Measurements from ENCODE around the gene PPM1D. TPM values are rescaled to one million over a fixed set of nuclear protein-coding genes. Genes with fewer than 3 reads are reported as not detected.
A peak's percentile ranks its signal among the peaks of the same experiment; 100 is the strongest.

Gene PPM1D
- total and polyA plus RNA-seq, 4 donors = 4.4 to 27.8 (median 12.4) TPM

DNA sequence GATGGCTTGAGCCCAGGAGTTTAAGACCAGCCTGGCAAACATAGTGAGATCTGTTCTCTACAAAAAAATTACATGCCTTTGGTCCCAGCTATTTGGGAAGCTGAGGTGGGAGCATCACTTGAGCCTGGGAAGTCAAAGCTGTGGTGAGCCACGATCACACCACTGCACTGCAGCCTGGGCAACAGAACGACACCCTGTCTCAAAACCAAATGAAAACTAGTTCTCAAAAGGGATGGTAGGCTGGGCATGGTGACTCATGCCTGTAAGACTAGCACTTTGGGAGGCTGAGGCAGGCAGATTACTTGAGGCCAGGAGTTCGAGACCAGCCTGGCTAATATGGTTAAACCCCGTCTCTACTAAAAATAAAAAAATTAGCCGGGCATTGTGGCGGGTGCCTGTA lies 31.1 kb downstream of the PPM1D start:
- no peaks in the 10 kb centered on the region for H3K9me3 ChIP-seq (ENCODE audit: control insufficient read depth in 4 of 4, insufficient read depth in 3 of 4, low read length in 3 of 4)
- H3K9ac ChIP-seq (ENCODE audit: insufficient read depth in 1 of 2, low read length in 2 of 2) = no peak overlapping the region
- no peak for DNase-seq
- H3K4me3 ChIP-seq = no peak overlapping the region
- H3K4me1 ChIP-seq (ENCODE audit: control insufficient read depth in 5 of 5, insufficient read depth in 5 of 5, low read length in 5 of 5) = peaks cover 0 to 3% (median 0%) of the 10 kb centered on the region in 5 donors
- TF ChIP-seq CTCF (IDR thresholded peaks at IDR 0.05; ENCODE audit: control extremely low read depth, extremely low read depth) = no peak
- WGBS, 2 donors = 90% methylated on average over 6 of the region's 6 CpGs
- no peaks in the 10 kb centered on the region for H3K27me3 ChIP-seq (ENCODE audit: control insufficient read depth in 3 of 3, insufficient read depth in 3 of 3, low read length in 2 of 3)
- ATAC-seq (ENCODE audit: insufficient read depth, low FRiP score) = no peak
- H3K36me3 ChIP-seq (ENCODE audit: control insufficient read depth in 4 of 4, insufficient read depth in 4 of 4, low read length in 4 of 4) = peaks cover 5 to 28% (median 11%) of the 10 kb centered on the region in 4 donors
- no peak overlapping the region for H3K27ac ChIP-seq (ENCODE audit: low read depth in 1 of 2, low read length in 1 of 2)

DNA sequence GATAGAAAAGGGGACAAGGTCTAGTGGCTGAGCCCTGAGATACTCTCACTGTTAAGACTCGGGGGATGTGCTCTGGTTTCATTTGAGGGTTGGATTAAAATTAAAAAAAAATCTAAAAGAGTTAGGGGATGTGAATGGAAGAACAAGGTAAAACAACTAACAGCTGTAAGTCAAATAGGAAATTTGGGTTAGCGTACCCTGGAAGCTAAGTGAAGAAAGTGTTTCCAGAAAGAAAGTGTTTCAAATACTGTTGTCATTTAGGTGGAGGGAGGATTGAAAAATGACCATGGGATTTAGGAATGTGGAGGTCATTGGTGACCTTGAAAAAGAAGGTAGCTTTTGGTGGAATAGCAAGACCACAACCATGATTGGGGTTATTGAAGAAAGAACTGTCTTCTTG lies 37.7 kb downstream of the PPM1D start:
- Histone ChIP-seq H3K9me3 (ENCODE audit: control insufficient read depth in 4 of 4, insufficient read depth in 3 of 4, low read length in 3 of 4) (no peaks in the 10 kb centered on the region), H3K4me3 (no peak overlapping the region), H3K36me3 (ENCODE audit: control insufficient read depth in 4 of 4, insufficient read depth in 4 of 4, low read length in 4 of 4) (peaks cover 6 to 20% (median 13%) of the 10 kb centered on the region in 4 donors), H3K27me3 (ENCODE audit: control insufficient read depth in 3 of 3, insufficient read depth in 3 of 3, low read length in 2 of 3) (no peaks in the 10 kb centered on the region), H3K4me1 (ENCODE audit: control insufficient read depth in 5 of 5, insufficient read depth in 5 of 5, low read length in 5 of 5) (peaks cover 0 to 6% (median 0%) of the 10 kb centered on the region in 5 donors), H3K9ac (ENCODE audit: insufficient read depth in 1 of 2, low read length in 2 of 2) (no peak overlapping the region), H3K27ac (ENCODE audit: low read depth in 1 of 2, low read length in 1 of 2) (no peak overlapping the region)
- 93 to 99% methylated on average over 2 of the region's 2 CpGs for WGBS, 2 donors
- DNase-seq = no peak
- no peak for ATAC-seq (ENCODE audit: insufficient read depth, low FRiP score)
- TF ChIP-seq CTCF (IDR thresholded peaks at IDR 0.05; ENCODE audit: control extremely low read depth, extremely low read depth) = no peak

- Histone ChIP-seq H3K4me1 (ENCODE audit: control insufficient read depth in 5 of 5, insufficient read depth in 5 of 5, low read length in 5 of 5) (peaks cover 0 to 6% (median 0%) of the 10 kb centered on the region in 5 donors), H3K36me3 (ENCODE audit: control insufficient read depth in 4 of 4, insufficient read depth in 4 of 4, low read length in 4 of 4) (peaks cover 8 to 22% (median 12%) of the 10 kb centered on the region in 4 donors), H3K4me3 (no peak overlapping the region), H3K27me3 (ENCODE audit: control insufficient read depth in 3 of 3, insufficient read depth in 3 of 3, low read length in 2 of 3) (no peaks in the 10 kb centered on the region), H3K9ac (ENCODE audit: insufficient read depth in 1 of 2, low read length in 2 of 2) (no peak overlapping the region), H3K27ac (ENCODE audit: low read depth in 1 of 2, low read length in 1 of 2) (no peak overlapping the region), H3K9me3 (ENCODE audit: control insufficient read depth in 4 of 4, insufficient read depth in 3 of 4, low read length in 3 of 4) (no peaks in the 10 kb centered on the region)
- TF ChIP-seq CTCF (IDR thresholded peaks at IDR 0.05; ENCODE audit: control extremely low read depth, extremely low read depth) = no peak
- ATAC-seq (ENCODE audit: insufficient read depth, low FRiP score) (no peak), DNase-seq (no peak)
- 83 to 86% methylated on average over 4 of the region's 4 CpGs for WGBS, 2 donors
Measured at GRCh38 chr17:60639019-60639330, 39.0 kb downstream of the PPM1D start.

- Histone ChIP-seq H3K9ac (ENCODE audit: insufficient read depth in 1 of 2, low read length in 2 of 2) (no peak overlapping the region), H3K27ac (ENCODE audit: low read depth in 1 of 2, low read length in 1 of 2) (no peak overlapping the region), H3K4me3 (no peak overlapping the region), H3K9me3 (ENCODE audit: control insufficient read depth in 4 of 4, insufficient read depth in 3 of 4, low read length in 3 of 4) (no peaks in the 10 kb centered on the region), H3K27me3 (ENCODE audit: control insufficient read depth in 3 of 3, insufficient read depth in 3 of 3, low read length in 2 of 3) (no peaks in the 10 kb centered on the region), H3K36me3 (ENCODE audit: control insufficient read depth in 4 of 4, insufficient read depth in 4 of 4, low read length in 4 of 4) (peaks cover 3 to 16% (median 8%) of the 10 kb centered on the region in 4 donors), H3K4me1 (ENCODE audit: control insufficient read depth in 5 of 5, insufficient read depth in 5 of 5, low read length in 5 of 5) (peaks cover 0 to 6% (median 0%) of the 10 kb centered on the region in 5 donors)
- 51 to 81% methylated on average over 2 of the region's 2 CpGs for WGBS, 2 donors
- no peak for TF ChIP-seq CTCF (IDR thresholded peaks at IDR 0.05; ENCODE audit: control extremely low read depth, extremely low read depth)
- ATAC-seq (ENCODE audit: insufficient read depth, low FRiP score) (no peak), DNase-seq (peak in 1 of 3 donors; percentile 8)
Measured at GRCh38 chr17:60640503-60640902, 40.5 kb downstream of the PPM1D start.
